Astrocyte of the cerebellum (primary cell): Measurements from ENCODE around the gene DCN.

ENCODE experiments used
- DNase-seq: peaks from one replicate; pipeline ENCODE4 v3.0.0-alpha.2; 2011; ENCODE audit warnings: low read depth
- H3K4me3 ChIP-seq: 2 replicates; pipeline ENCODE4 v1.5.1; 2011; ENCODE audit warnings: mild to moderate bottlenecking, low read depth, low read length, moderate library complexity
- in situ Hi-C: cut with HindIII; loops from 2 replicates; pipeline ENCODE4 v1.10.0; 2017; ENCODE audit warnings: low sequenced_read_pairs
- TF ChIP-seq, protein P1 (sequence below): IDR thresholded peaks from 2 replicates; pipeline ENCODE4 v1.5.1; 2012; ENCODE audit warnings: low read length, low read depth, moderate library complexity, mild to moderate bottlenecking; ENCODE audit errors: missing control alignments

The DCN gene

DNA sequence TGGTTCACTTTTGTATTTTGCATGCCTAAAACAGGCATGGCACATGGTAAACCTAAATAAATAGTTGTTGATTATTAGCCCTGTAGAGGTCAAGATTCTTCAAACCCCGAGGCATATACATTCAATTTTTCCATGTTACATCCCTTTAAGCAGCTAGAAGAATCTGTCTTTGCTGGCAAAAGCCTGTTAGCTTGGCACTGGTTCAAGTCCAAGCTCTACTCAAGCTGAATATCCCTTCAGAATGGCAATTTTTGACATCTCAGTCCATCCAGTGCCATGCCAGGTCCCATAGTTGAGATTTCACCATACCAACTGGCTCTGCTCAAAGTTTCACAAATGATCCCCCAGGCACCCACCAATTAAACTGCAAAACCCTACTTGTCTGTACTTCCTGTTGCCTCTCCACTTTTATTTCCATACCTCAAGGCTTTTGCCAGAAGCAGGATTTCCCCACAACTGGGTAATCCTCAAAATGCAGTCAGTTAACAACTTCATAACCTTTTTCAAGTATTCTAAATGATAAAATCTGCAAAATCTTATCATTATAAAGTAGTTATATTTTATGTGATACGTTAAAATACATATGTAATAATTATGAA lies 9.0 kb upstream of the DCN start:
- no peak for DNase-seq
- in situ Hi-C loops: no loop called here
- TF ChIP-seq, protein P1, sequence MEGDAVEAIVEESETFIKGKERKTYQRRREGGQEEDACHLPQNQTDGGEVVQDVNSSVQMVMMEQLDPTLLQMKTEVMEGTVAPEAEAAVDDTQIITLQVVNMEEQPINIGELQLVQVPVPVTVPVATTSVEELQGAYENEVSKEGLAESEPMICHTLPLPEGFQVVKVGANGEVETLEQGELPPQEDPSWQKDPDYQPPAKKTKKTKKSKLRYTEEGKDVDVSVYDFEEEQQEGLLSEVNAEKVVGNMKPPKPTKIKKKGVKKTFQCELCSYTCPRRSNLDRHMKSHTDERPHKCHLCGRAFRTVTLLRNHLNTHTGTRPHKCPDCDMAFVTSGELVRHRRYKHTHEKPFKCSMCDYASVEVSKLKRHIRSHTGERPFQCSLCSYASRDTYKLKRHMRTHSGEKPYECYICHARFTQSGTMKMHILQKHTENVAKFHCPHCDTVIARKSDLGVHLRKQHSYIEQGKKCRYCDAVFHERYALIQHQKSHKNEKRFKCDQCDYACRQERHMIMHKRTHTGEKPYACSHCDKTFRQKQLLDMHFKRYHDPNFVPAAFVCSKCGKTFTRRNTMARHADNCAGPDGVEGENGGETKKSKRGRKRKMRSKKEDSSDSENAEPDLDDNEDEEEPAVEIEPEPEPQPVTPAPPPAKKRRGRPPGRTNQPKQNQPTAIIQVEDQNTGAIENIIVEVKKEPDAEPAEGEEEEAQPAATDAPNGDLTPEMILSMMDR: no peak
- no peak overlapping the region for H3K4me3 ChIP-seq

DNA sequence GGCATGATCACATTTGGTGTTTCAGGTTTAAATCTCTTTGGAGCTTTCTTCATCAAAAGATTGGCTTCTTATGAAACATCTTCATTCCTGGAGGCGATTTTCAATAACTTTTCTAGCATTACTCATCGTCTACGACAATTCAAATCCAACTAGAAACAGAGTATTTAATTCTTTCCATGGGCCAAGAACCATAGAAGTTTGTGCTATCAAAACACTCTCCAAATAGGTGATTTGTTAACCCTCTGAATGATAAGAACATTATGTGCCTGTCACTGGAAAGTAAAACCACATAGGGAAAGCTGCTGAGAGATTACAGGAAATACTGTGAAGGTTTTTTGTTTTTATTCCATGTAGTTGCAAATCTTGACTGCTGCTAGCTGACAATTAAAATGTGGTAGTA lies 6.9 kb upstream of the DCN start:
- in situ Hi-C loops: no loop called here

DNA sequence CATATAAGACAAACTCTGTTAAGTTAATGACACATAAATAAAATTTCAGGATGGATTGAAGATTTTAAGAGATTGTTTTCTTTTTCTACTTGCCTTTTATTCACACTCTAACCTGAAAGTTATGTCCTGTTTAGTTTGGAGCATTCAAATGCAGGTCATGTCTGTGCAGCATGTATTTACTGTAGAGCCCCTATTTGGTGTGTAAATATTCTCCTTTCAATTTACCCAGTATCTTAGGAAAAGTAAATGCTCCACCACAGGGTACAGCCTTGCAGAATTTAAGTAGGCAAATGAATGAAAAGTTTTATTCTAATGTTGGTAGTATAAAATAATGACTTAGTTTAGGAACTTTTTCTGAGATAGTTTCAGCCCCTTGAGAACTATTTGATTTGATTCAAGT lies 6.2 kb upstream of the DCN start:
- TF ChIP-seq, protein P1: no peak
- no peak overlapping the region for H3K4me3 ChIP-seq
- DNase-seq: no peak
- in situ Hi-C loops: no loop called here

More for the DNA sequence above, 6.9 kb upstream of the DCN start:
- no peak overlapping the region for H3K4me3 ChIP-seq
- TF ChIP-seq, protein P1: no peak
- DNase-seq: no peak

DNA sequence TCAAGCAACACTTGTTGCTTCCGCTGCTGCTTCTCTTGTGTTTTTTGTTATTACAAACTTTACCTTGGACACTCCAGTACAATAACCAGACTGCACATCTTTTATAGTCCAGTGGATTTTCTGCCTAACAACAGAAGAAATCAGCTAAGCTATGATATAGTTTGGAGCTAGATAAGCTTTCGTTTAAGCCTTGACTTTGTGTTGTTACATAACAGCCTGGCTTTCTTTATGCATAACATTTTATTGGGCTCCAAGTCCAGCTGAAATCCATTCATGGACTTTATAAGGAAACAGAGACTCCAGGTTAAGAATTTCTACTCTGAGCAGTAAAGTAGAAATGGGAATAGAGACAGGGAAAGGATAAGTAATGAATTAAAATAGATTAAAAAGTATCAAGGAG lies 3.5 kb upstream of the DCN start:
- in situ Hi-C loops: no loop called here
- no peak overlapping the region for H3K4me3 ChIP-seq
- TF ChIP-seq, protein P1: no peak
- DNase-seq: no peak

DNA sequence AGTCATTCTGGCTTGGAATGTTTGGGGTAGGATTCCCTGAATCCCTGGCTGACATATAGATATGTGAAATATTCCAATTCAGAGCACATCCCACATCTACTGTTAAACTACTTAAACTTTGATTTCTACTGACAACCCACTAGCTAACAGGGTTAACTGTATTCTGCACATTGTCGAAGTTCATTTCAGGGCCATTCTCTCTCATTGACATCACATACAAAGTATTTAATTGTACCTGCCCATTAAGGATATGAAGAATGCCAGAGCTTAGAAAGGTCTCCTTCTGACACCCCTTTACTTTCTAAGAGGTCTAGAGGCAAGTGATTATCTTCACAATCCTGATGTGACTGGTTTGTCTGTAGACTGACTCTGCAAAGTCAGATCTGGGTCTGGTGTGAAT lies 2.8 kb upstream of the DCN start:
- TF ChIP-seq, protein P1: no peak
- no peak for DNase-seq
- in situ Hi-C loops: no loop called here
- no peak overlapping the region for H3K4me3 ChIP-seq

DNA sequence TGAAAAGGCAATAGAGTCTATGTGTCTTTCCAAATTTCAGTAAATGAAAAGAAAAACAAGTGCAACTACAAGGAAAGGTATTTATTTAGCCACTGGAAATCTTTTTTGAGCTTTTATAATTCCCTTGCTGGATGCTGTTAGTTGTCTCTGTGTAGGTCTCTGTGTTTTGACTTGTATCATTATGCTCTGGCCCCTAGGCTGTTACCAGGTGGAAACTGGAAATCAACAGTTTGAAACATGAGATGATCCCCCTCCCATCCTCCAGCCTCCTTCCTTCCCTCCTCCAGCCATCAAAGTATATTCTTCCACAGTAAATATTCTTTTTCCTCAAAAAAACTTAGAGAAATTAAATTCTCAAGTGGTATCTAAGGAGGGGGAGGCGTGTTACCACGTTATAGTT lies 934 bp upstream of the DCN start:
- in situ Hi-C loops: loop anchor here (5.0 kb wide), 1 partner anchor 36 kb away; no protein-coding TSS in a partner anchor
- DNase-seq: no peak
- TF ChIP-seq, protein P1: no peak
- no peak overlapping the region for H3K4me3 ChIP-seq
